RKO (cell line): ENCODE measurements around the gene CYP46A1.

Experiments
- DNase-seq: peaks from one replicate; pipeline ENCODE4 v3.0.0-alpha.2; 2016; ENCODE audit warnings: low spot score

The CYP46A1 gene

GRCh38 chr14:99744199-99744872 lies 60.2 kb downstream of the CYP46A1 start:
- no peak for DNase-seq

DNA sequence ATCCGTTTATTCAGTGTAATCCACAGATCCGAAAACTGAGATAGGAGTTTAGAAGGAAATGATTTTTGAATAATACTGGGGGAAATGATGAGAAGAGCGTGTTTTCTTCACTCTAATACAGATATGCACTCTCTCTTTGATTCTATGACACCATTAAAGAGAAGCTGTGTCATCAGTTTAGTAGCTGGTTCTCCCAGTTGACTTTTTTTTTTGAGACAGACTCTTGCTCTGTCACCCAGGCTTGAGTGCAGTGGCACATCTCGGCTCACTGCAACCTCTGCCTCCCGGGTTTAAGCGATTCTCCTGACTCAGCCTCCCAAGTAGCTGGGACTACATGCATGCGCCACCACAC lies 60.8 kb downstream of the CYP46A1 start:
- DNase-seq: no peak

- DNase-seq: peak; percentile 17
Measured at GRCh38 chr14:99745307-99745951, 61.3 kb downstream of the CYP46A1 start.

- no peak for DNase-seq
Measured at GRCh38 chr14:99747167-99747566, 63.1 kb downstream of the CYP46A1 start.

DNA sequence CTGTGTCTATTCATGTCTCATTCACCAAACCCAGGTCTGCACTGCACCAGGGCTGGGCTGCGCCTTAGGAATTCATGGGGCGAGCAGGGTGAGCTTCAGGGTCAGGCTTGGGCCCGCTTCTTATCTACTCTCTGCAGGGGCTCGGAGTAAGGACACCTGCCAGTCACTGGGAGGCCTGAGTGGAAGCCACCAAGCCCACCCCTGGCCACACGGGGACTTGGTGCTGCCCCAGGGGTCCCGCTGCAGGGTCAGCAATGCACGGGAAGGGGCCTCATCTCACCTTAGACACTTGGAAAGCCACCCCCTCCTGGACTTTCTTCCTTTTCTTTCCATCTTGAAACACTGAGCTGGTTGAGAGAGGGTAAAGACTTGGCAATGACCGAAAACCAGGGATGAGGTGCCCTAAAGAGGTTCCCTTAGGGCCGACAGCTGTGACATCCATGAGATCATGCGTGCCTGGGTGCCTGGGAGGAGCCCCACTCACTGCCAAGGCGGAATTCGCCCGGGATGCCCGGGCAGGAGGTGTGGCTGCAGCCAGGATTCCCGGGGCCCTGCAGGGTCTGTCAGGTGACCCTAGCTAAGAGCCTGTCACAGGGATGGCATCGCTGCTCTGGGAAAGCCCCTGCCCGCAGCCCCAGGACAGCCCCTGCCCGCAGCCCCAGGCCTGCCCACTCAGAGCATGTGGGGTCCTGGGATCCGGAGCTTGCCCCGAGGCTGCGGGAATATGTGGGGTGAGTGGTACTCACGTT lies 63.7 kb downstream of the CYP46A1 start:
- no peak for DNase-seq

- no peak for DNase-seq
Measured at GRCh38 chr14:99748529-99748928, 64.4 kb downstream of the CYP46A1 start.

DNA sequence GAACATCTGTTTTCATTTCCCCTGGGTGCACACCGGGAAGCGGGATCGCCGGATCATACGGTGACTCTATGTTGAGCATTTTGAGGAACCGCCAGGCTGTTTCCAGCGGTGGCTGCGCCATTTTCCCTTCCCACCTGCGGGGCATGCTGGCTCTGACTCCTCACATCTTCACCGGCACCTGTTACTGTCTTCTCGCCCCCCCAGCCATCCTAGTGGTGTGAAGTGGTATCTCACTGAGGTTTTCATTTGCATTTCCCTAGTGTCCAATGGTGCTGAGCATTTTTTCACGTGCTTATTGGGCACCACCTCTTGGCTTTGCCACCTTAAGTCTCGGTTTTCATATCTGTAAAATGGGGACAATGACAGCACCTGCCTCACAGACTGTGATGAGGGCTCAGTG lies 65.0 kb downstream of the CYP46A1 start:
- DNase-seq: no peak

- no peak for DNase-seq
Measured at GRCh38 chr14:99749763-99750715, 65.9 kb downstream of the CYP46A1 start.

DNA sequence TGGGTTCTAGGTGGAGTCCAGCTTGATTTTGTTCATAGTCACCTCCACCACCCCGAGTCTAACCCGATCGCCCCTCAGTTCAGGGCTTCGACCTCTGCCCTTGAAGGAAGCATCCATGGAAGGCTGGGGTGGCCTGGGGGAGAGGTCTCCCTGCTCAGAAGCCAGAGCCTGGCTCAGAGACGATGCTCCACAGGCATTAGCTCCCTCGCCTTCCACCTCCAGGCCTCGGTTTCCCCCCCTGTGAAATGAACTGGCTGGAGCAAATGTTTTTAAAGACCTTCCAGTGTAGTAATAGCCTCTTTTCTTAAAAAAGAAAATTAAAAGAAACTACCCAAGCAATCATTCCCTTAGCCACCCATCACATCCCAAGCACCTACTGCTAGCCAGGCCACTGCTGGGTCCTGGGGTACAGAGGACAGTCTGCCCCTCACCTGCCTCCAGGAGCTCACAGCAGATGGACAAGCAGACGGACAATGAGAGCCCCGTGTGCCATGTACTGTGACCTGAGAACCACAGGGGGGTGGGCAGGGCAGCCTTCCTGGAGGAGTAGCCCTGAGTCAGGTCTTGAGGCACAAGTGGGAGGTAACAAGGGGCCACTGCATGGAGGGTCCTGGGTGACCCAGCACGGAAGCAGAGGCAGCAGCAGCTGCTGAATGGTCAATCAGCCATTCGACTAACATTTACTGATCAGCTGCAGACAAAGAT lies 66.8 kb downstream of the CYP46A1 start:
- no peak for DNase-seq

GRCh38 chr14:99751539-99752485 lies 67.7 kb downstream of the CYP46A1 start:
- DNase-seq: no peak

DNA sequence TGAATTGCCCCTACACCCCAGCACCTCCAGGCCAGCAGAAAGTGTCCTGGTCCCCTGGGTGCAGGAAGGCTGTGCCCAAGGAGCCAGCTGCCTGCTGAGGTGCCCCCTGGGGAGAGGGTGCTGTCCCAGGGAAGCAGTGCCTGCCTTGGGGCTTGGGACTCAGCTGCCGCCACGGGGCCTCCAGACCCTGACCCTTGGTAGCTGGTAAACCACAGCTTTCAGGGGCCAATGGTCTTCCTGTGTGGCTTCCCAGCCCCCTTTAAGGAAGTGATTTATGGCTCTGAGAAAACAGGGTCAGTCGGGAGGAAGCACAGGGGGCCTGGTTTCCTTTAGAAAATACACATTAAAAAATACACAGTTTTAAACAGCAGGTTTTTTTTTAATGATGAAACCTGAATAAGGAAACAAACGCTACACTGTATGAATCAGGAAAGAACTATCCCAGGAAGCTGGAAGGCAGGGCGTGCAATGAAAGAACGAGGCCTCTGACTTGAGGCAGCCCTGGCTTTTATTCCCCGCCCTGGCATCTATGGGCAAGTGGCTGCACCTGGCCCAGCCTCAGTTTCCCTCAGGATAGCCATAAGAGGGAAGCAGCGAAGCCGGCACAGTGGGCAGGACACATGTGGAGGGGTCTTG lies 68.5 kb downstream of the CYP46A1 start:
- no peak for DNase-seq

DNA sequence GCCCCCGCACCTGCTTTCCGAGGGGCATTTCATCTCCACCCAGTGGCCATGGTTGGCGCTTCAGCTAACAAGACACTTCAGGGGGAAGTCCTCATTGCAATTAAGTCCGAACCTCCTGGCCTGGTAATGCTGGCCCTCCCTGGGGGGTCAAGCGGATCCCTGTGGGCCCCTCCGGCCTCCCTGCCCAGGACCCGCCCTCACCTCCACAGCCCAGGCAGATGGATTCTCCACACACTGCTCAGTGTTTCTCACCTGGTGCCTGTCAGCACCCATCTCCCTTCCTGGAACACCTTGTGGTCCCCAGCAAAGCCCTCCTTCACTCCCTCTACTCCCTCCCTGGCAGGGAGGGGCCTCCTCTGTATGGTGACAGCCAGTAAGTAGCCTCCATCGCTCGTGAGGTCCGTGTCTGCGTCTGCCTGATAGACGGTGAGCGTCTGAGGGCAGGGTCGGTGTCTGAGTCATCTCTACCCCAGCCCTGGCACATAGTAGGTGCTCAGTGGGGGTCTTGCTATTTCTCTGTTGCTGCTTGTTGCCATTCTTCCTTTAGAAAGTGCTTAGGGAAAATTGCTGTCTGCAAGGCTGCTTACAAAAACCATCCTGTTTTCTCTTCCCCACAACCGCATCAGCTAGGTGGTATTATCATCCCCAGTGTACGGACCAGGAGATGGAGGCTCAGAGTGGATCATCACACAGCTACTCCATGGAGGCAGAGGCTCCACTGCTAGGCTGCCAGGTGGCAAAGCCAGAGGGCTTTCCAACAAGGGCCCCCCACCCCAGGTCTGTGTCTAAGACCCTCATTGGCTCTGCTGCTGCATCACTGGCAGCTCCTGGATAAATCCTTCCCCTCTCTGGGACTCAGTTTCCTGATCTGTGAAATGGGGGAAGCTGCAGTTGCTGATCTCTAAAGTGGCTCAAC lies 69.4 kb downstream of the CYP46A1 start:
- DNase-seq: no peak

- no peak for DNase-seq
Measured at GRCh38 chr14:99754141-99755067, 70.3 kb downstream of the CYP46A1 start.

DNA sequence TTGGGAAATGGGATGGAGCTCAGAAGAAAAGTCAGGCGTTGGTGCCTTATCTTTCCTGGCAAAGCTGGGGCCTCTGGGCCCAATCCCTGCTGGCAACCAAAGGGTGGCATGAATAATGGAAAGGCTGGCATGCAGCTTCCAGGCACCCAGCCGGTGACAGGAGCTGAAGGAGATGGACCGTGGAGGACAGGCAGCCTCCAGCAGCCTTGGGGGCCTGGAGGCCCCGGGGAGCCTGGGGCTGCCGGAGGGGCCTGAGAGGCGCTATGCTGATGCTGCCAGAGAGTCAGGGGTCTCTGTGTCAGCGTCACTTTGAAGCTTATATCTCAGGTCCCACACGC lies 70.9 kb downstream of the CYP46A1 start:
- DNase-seq: no peak

- peak; percentile 74 for DNase-seq
Measured at GRCh38 chr14:99755629-99756603, 71.8 kb downstream of the CYP46A1 start.

DNA sequence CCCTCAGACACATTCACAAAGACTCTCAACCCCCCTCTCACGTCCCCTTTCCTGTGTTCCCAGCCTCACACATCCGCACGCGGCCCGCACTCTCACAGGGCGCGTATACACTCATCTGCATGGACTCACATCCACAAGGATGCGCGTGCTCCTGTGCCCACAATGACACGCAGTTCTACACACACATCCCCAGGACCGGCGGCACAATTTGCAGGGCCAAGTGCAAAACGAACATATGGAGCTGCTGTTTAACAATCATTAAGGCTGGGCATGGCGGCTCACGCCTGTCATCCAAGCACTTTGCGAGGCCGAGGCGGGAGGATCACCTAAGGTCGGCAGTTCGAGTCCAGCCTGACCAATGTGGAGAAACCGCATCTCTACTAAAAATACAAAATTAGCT lies 72.7 kb downstream of the CYP46A1 start:
- no peak for DNase-seq
